SK-N-SH (cell line): ENCODE measurements around the gene NTNG2. TPM values are rescaled to one million over a fixed set of nuclear protein-coding genes. Genes with fewer than 3 reads are reported as not detected.

ENCODE experiments used
- CTCF ChIA-PET: fragments of 300-600, 350-600 bp; formaldehyde crosslinking; extraction: SDS; loops from one replicate; lab custom pipeline; 2021; lab: Yijun Ruan, JAX
- POLR2A ChIA-PET: fragments of 350-600 bp; sonication (Branson Sonifier 250); formaldehyde crosslinking; extraction: SDS; loops from one replicate; lab custom pipeline; 2020; ENCODE audit warnings: antibody characterized with exemption, inconsistent platforms; lab: Yijun Ruan, JAX
- DNase-seq: peaks from one replicate; pipeline ENCODE4 v3.0.0; 2012
- H2AFZ ChIP-seq: fragments of 200-600 bp; sonication (generic); 2 replicates; pipeline ENCODE4 v1.8.1; 2016; ENCODE audit warnings: antibody characterized with exemption, mild to moderate bottlenecking, low read depth
- H3F3A ChIP-seq: fragments of 200-600 bp; sonication (generic); replicated peaks from 2 replicates; pipeline ENCODE3; 2016; ENCODE audit warnings: antibody characterized with exemption, mild to moderate bottlenecking; ENCODE audit not compliant: insufficient read depth
- H3K27ac ChIP-seq, 2 experiments: fragments of 200-500 bp in 1 of 2; fragments of 200-600 bp in 1 of 2; sonication (Bioruptor generic) in 1 of 2; sonication (generic), shearing (Covaris generic) in 1 of 2; 2 replicates each; pipeline versions ENCODE4 v1.5.1 to v1.6.1; 2014 to 2016; ENCODE audit warnings: low read depth in 2 of 2, inconsistent platforms in 1 of 2, low read length in 1 of 2, mild to moderate bottlenecking in 1 of 2, mixed read lengths in 1 of 2
- H3K27me3 ChIP-seq: fragments of 200-600 bp; sonication (generic), shearing (Covaris generic); 2 replicates; pipeline ENCODE4 v1.6.1; 2016; ENCODE audit warnings: mixed run types; ENCODE audit not compliant: insufficient read depth
- H3K36me3 ChIP-seq, 2 experiments: fragments of 200-500 bp in 1 of 2; fragments of 200-600 bp in 1 of 2; sonication (Bioruptor generic) in 1 of 2; sonication (generic) in 1 of 2; replicated peaks in 1 of 2; 2 replicates each; pipeline versions ENCODE3 to v1.5.1; 2014 to 2016; ENCODE audit warnings: low read length in 1 of 2, mild to moderate bottlenecking in 1 of 2; ENCODE audit not compliant: insufficient read depth in 2 of 2, control insufficient read depth in 1 of 2
- H3K4me1 ChIP-seq, 2 experiments: fragments of 200-500 bp in 1 of 2; fragments of 200-600 bp in 1 of 2; sonication (Bioruptor generic) in 1 of 2; sonication (generic), shearing (Covaris generic) in 1 of 2; 2 replicates each; pipeline versions ENCODE4 v1.5.1 to v1.6.1; 2014 to 2016; ENCODE audit warnings: low read depth in 1 of 2, low read length in 1 of 2, mixed run types in 1 of 2; ENCODE audit not compliant: insufficient read depth in 2 of 2, control insufficient read depth in 1 of 2
- H3K4me2 ChIP-seq: fragments of 200-600 bp; sonication (generic), shearing (Covaris generic); 2 replicates; pipeline ENCODE4 v1.6.1; 2017; ENCODE audit warnings: mixed run types
- H3K4me3 ChIP-seq, 2 experiments: fragments of 200-500 bp in 1 of 2; fragments of 200-600 bp in 1 of 2; sonication (Bioruptor generic) in 1 of 2; sonication (generic), shearing (Covaris generic) in 1 of 2; 2 replicates each; pipeline versions ENCODE4 v1.5.1 to v1.8.1; 2014 to 2016; ENCODE audit warnings: low read depth in 2 of 2, inconsistent platforms in 1 of 2, low read length in 1 of 2, mild to moderate bottlenecking in 1 of 2, mixed read lengths in 1 of 2, moderate library complexity in 1 of 2
- H3K79me2 ChIP-seq: fragments of 200-600 bp; sonication (generic); 2 replicates; pipeline ENCODE4 v1.8.1; 2017; ENCODE audit warnings: mild to moderate bottlenecking; ENCODE audit not compliant: insufficient read depth
- H3K9ac ChIP-seq: fragments of 200-600 bp; sonication (generic); 2 replicates; pipeline ENCODE4 v1.6.1; 2017; ENCODE audit warnings: mixed run types
- H3K9me2 ChIP-seq: fragments of 200-600 bp; sonication (generic); 2 replicates; pipeline ENCODE4 v1.6.1; 2017; ENCODE audit warnings: mixed run types
- H3K9me3 ChIP-seq: fragments of 200-600 bp; sonication (generic); 2 replicates; pipeline ENCODE4 v1.6.1; 2017; ENCODE audit warnings: mixed run types, mild to moderate bottlenecking, moderate library complexity
- H4K20me1 ChIP-seq: fragments of 200-600 bp; sonication (generic); 2 replicates; pipeline ENCODE4 v1.6.1; 2017; ENCODE audit warnings: mild to moderate bottlenecking, mixed run types; ENCODE audit not compliant: insufficient read depth
- FOSL2 ChIP-seq: IDR thresholded peaks from 2 replicates; pipeline ENCODE4 v1.4.0; 2012; ENCODE audit warnings: low read depth, mild to moderate bottlenecking, moderate library complexity, borderline replicate concordance
- FOXJ3 ChIP-seq: sonication (generic); formaldehyde crosslinking; IDR thresholded peaks from 2 replicates; pipeline ENCODE4 v1.5.1; 2020; ENCODE audit warnings: mild to moderate bottlenecking, missing genetic modification reagents
- FOXM1 ChIP-seq: IDR thresholded peaks from 2 replicates; pipeline ENCODE4 v1.4.0; 2012; ENCODE audit warnings: low read depth, mild to moderate bottlenecking
- JUND ChIP-seq: IDR thresholded peaks from 2 replicates; pipeline ENCODE4 v1.4.0; 2012
- MEF2A ChIP-seq: IDR thresholded peaks from 2 replicates; pipeline ENCODE4 v1.4.0; 2012; ENCODE audit warnings: low read depth, borderline replicate concordance
- NFIC ChIP-seq: IDR thresholded peaks from 2 replicates; pipeline ENCODE4 v1.4.0; 2012; ENCODE audit warnings: borderline replicate concordance
- NRF1 ChIP-seq: IDR thresholded peaks from 2 replicates; pipeline ENCODE4 v1.6.1; 2012; ENCODE audit warnings: low read depth, mild to moderate bottlenecking, low read length
- POLR2AphosphoS5 ChIP-seq: IDR thresholded peaks from 2 replicates; pipeline ENCODE4 v1.6.1; 2012; ENCODE audit warnings: low read depth, low read length
- RAD21 ChIP-seq: IDR thresholded peaks from 2 replicates; pipeline ENCODE4 v1.6.1; 2012; ENCODE audit warnings: mild to moderate bottlenecking, low read length
- RXRA ChIP-seq: IDR thresholded peaks from 2 replicates; pipeline ENCODE4 v1.4.0; 2012; ENCODE audit warnings: low read depth, mild to moderate bottlenecking, borderline replicate concordance
- SIN3A ChIP-seq: IDR thresholded peaks from 2 replicates; pipeline ENCODE4 v1.6.1; 2012; ENCODE audit warnings: low read depth, mild to moderate bottlenecking, low read length, moderate library complexity, borderline replicate concordance
- SMC3 ChIP-seq: IDR thresholded peaks from 2 replicates; pipeline ENCODE4 v1.6.1; 2012; ENCODE audit warnings: low read depth, low read length, improper control_type of control experiment
- TCF12 ChIP-seq: IDR thresholded peaks from 2 replicates; pipeline ENCODE4 v1.4.0; 2012
- TEAD4 ChIP-seq: IDR thresholded peaks from 2 replicates; pipeline ENCODE4 v1.4.0; 2012; ENCODE audit warnings: mild to moderate bottlenecking, borderline replicate concordance; ENCODE audit not compliant: insufficient read depth
- WGBS: methylation state at CpG from one replicate; pipeline ENCODE4 v1.1.6; 2017; ENCODE audit warnings: low lambda C conversion rate; 5-methylcytosine and 5-hydroxymethylcytosine counted together
- polyA plus RNA-seq, 3 experiments: library from polyadenylated mRNA; depleted of rRNA; stranded (reverse); fragments of >200 nt; gene quantifications; 2 replicates each; pipeline ENCODE4 v1.2.3, GENCODE V29; 2012
- TF ChIP-seq, protein P1 (sequence below): fragments of 150-350 bp; IDR thresholded peaks from 2 replicates; pipeline ENCODE4 v1.6.1; 2017; ENCODE audit warnings: antibody characterized with exemption, low read length, low read depth, borderline replicate concordance
- TF ChIP-seq, protein P2 (sequence below): fragments of 150-350 bp; IDR thresholded peaks from 2 replicates; pipeline ENCODE4 v1.6.1; 2016; ENCODE audit warnings: mild to moderate bottlenecking, low read depth, low read length

NTNG2 gene
- polyA plus RNA-seq, 1 of the 3 experiments (the other 2 are of a cell fraction) = 6.1 TPM

DNA sequence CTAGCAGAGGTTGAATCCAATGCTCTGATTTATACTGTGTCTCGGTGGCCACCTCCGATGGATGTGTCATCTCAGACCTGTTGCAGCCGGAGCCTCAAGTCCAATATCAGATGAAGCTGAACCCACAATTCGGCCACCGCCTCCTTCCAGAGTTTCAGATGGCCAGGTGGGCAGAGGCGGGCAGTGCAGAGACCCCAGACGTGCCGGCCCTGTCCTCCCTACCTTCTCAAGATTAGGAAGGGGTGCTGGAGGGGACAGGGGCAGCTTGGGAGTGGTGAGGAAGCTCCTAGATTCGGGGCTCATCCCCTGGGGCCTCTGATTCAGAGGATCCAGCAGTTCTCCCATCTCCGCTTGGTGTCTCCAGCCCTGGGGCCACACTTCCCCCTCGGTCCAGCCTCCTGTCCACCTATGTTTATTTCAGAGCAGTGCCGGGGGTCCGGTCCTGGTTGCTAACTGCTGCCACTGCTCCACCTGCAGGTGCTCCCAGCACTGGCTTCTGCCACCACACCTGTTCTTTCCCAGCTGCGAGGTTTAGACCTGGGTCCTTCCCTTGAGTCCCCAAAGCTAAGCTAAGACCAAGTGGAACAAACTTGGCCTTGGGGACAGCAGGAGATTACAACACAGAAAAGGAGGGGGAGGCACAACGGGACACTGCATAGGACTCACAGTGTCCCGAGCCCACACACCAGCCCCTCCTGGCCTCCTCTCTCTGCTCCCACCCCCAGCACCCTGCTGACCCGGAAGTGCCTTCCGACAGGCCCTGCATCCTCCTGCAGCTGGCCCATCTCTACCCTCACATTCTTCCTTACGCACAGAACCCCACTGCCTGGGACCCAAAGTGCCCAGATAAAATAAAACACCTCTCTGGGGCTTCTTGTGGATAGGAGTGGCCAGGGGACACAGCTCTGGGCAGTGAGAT is 81.6 kb downstream of the NTNG2 start:
- Histone ChIP-seq H3K9me2 (no peaks in the 10 kb centered on the region), H3F3A (peaks cover 6% of the 10 kb centered on the region), H3K4me1 (peaks cover 0 to 24% of the 10 kb centered on the region in 2 experiments; a peak in 1 of 4 replicates), H4K20me1 (0 out of 2 replicates have a peak, but pooled peaks cover 9% of the 10 kb centered on the region), H3K27me3 (no peaks in the 10 kb centered on the region), H3K9me3 (no peaks in the 10 kb centered on the region), H3K4me2 (0 out of 2 replicates have a peak overlapping the region, but pooled peaks have one; percentile 93), H3K27ac (no peak overlapping the region), H2AFZ (no peak overlapping the region), H3K4me3 (no peak overlapping the region), H3K36me3 (no peaks in the 10 kb centered on the region), H3K79me2 (no peaks in the 10 kb centered on the region), H3K9ac (no peak overlapping the region)
- ChIA-PET POLR2A (no interaction called here), CTCF (interaction anchor here (0.6 to 0.8 kb wide), 2 partner anchors 9 to 16 kb away, joined by 3 read pairs; no protein-coding TSS in a partner anchor)
- 90% methylated on average over 14 of the region's 19 CpGs for WGBS
- TF ChIP-seq POLR2AphosphoS5 (no peak), MEF2A (no peak), FOXM1 (no peak), JUND (no peak), TEAD4 (no peak), SIN3A (no peak), NRF1 (no peak), FOXJ3 (no peak), RAD21 (no peak), SMC3 (no peak), NFIC (no peak), TCF12 (no peak), FOSL2 (no peak), RXRA (no peak)
- TF ChIP-seq, protein P1, sequence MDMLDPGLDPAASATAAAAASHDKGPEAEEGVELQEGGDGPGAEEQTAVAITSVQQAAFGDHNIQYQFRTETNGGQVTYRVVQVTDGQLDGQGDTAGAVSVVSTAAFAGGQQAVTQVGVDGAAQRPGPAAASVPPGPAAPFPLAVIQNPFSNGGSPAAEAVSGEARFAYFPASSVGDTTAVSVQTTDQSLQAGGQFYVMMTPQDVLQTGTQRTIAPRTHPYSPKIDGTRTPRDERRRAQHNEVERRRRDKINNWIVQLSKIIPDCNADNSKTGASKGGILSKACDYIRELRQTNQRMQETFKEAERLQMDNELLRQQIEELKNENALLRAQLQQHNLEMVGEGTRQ = no peak
- TF ChIP-seq, protein P2, sequence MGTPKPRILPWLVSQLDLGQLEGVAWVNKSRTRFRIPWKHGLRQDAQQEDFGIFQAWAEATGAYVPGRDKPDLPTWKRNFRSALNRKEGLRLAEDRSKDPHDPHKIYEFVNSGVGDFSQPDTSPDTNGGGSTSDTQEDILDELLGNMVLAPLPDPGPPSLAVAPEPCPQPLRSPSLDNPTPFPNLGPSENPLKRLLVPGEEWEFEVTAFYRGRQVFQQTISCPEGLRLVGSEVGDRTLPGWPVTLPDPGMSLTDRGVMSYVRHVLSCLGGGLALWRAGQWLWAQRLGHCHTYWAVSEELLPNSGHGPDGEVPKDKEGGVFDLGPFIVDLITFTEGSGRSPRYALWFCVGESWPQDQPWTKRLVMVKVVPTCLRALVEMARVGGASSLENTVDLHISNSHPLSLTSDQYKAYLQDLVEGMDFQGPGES = no peak
- DNase-seq = no peak
